ENCODE data around the gene HOXC12.

- TF ChIP-seq CTCF (IDR thresholded peaks at IDR 0.05) (peak; percentile 66), EP300 (IDR thresholded peaks at IDR 0.05; ENCODE audit: borderline replicate concordance in 1 of 2, low read depth in 1 of 2, low read length in 1 of 2) (no peak)
These were observed 34.8 kb downstream of the HOXC12 start for GRCh38 chr12:53989227-53990113.
